ENCODE measurements around the gene COBLL1.

GRCh38 chr2:164725542-164725941, 116.1 kb downstream of the COBLL1 start:
- TF ChIP-seq CTCF (IDR thresholded peaks at IDR 0.05) = no peak
- no peak for TF ChIP-seq POLR2A (IDR thresholded peaks at IDR 0.05)

Measured in heart left ventricle (tissue), 13 donors.